ENCODE measurements around the gene TMIGD3.

The TMIGD3 gene

DNA sequence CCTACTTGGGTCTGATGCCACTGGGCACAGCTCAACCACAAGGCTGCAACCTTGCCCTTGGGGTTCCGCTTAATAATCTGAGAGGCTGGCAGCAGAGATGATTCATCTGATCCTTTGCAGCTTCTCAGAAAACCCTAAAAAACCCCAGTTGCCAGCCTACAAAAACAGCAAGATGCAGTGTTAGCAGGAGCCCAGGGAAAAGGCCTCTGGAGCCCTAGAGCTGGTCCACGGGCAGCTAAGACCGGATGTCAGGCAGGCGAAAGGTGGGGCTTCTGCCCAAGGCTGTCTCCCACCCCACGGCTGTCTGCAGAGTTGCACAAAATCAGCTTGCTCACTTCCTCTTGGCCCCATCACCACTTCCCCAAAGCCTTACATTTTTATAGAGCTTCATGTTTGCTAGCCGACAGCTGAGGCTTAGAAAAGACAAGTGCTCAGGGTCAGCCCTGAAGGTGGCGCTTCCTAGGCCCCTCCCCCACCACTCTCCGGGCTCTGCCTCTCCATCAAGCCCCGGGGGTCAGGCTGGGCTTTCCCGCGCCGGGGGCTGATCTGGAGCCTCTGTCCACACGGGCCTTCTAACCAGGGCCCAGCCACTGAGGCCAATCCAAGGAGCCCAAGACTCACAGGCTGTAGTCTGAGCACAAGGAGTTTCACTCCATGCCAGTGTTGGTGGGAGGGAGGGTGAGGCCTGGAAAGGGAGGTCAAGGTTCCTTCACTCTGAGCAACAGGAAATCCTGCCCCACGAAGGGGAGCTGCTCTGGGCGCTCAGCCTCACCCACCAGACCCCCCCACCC, 4.2 kb upstream of the TMIGD3 start:
- peak; percentile 93 to 97 (median 95) for DNase-seq

DNA sequence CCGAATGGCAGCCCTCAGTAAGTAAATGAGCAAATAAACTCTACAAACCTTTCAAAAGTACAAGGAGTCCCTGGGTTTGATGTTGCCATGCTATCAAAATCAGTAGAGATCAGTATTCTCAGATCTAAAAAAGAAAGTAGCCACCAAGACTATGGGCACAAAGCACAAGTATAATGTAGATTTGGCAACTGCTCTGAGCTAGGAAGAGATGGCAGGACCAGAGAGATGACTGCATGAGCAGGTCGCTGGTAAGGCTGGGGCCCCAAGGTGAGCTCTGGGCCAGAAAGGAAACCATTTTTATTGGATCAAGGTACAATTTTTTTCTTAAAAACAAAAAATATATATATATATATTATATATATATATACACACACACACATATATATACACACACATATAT, 3.1 kb upstream of the TMIGD3 start:
- DNase-seq: no peak

DNA sequence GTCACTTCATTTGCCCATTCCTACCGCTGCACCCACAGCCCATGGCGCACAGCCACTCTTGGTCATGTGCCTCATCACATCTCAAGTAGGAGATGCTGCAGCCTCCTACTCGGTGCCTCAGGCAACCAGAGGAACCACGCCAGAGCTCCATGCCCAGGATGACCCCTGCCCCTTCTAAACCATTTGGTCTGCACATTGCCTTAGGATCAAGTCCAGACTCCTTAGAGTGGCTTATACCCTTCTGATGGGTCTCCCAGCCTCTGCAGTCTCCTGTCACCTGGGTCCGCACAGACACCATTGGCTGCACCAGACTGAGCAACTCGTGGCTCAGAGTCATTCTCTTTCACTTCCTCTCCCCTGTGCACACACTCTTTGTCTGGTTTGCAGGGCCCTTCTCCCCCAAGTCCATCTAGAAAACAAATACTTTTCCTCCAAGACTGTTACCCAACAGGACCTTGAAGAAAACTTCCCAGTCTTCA, 2.2 kb upstream of the TMIGD3 start:
- peak; percentile 70 to 77 (median 76) for DNase-seq

DNA sequence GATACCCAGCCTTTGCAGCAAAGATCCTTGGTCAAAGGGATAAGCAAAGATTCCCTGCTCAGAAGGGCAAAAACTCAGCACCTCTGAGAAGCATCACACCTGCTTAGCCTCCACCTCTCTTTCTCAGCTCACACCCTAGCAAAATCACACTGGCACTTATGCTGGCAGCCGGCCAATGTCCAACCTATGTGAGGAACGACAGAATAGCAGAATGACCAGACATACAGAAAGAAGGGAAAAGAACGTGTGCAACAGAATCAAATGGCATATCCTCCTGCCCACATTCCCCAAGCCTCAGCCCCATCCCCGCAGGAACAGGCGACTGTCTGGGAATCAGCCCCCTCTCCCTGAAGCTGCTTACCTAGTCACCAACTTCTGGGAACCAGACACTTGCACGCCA, 664 bp upstream of the TMIGD3 start:
- DNase-seq: no peak

DNA sequence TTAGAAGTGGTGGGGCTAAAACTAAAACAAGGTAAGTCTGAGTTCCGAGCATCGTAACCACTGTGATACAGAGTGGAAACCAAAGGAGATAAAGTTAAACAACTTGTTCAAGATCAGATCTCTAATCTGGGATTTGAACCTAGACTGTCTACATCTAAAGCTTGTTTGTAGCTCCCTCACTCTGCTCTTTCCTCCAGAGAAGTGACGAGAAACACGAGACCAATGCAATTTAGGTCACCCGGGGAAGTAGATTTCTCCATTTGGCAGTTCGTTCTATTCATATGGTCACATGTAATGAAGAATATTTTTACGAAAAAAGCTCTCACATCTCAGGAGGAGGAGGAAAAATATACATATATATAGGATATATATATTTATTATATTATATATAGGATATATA, 1.8 kb downstream of the TMIGD3 start:
- DNase-seq: peak in 1 of 3 donors; percentile 32

DNA sequence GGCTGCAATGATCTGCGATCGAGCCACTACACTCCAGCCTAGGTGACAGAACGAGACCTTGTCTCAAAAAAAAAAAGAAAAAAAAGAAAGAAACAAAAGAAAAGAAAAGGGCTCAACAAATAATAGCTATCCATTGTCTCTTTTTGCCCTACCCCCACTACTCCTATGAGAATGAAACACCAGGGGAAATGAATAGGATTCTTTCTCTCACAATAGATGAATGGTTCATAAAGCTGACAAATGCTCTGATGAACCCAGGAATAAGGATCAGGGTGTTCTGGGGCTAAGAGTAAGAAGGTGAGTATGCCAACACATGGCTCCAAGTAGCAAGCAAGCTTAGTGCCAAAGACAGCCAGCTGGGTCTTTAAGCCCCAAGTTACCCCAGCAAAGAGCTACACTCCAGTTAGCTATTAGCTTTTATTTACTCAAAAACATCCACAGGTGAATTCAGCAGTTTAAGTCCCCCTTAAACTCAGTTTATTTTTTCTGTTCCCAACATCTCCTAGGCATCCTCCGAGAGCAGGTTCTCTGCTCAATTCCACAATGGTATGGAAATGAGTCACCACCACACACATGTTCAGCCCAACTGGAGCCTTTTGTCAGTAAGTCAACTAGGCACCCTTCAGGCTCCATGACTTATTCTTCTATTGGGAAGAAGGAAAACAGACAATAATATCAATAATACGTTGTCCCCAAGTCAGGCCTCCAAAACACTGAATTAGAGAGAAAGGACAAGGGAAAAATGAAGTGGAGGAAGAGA, 4.2 kb downstream of the TMIGD3 start:
- DNase-seq: no peak

DNA sequence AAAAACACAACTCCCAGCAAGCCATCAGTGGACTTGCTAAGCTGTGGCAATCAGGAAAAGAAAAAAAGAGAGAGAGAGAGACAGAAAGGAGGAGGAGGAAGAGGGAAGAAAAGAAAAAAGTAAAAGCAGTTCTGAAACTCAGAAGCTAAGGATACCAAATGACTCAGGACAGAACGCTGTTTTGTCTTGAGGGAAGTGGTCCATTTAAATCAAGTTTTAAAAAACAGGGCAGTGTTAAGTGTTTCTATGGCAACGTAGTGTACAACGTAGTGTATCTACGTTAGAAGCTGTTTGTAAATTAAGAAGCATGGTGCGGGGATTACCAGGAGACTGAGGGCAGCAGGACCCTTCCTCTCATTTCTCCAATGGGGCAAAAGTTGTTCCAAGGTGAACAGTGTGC, 5.8 kb downstream of the TMIGD3 start:
- DNase-seq: peak in 2 of 3 donors; percentile 42 to 51

DNA sequence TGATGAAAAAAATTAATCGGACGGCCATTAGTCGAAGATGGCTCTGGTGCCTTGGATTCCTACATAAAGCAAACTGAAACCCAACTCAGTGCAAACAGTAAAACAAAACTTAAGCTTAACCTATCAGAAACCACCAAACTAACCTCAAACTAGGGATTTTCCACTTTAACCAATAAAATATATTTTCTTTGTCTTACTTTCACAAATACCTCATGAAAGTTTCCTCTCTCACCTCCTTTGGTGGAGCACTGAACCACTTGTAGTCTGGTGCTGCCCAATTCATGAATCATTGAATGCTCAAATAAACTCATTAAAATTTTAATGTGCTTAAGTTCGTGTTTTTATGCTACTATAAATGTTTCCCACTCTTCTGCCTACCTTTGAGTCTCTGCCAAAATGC, 7.0 kb downstream of the TMIGD3 start:
- DNase-seq: no peak

DNA sequence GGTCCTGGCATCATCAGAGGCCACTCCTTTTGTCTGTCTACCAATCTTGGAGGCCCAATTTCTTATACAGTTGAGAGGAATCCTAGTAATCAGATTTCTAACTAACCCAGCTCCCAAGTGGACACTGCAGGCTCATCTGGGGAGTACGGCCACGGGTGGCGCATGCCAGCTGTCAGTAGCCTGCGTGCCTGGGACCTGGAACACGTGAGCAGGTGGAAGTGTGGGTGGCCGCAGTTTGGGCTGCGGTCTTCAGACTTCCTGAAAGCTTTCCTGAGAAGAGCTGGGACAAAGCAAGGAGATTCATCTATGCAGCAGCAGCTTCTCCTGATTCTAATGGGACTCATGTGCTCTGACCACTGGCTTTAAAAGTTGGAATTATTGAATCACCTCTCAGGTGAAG, 12.4 kb downstream of the TMIGD3 start:
- no peak for DNase-seq

DNA sequence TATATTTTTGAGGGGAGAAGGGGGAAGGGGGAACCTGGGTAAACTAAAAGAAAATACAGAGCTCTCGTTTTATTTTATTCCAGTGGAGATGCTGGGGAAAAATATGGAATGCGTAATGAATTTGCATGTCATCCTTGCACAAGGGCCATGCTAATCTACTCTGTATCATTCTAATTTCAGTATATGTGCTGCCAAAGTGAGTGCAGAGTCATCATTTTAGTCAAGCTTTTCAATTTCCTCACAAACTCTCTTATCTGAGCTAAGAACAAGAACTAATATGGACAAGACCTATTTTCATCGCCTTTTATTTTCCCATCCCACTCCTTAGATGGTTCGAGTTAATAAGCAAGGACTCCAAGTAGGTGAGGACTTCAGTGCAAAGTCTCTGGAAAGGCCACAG, 13.2 kb downstream of the TMIGD3 start:
- DNase-seq: no peak

DNA sequence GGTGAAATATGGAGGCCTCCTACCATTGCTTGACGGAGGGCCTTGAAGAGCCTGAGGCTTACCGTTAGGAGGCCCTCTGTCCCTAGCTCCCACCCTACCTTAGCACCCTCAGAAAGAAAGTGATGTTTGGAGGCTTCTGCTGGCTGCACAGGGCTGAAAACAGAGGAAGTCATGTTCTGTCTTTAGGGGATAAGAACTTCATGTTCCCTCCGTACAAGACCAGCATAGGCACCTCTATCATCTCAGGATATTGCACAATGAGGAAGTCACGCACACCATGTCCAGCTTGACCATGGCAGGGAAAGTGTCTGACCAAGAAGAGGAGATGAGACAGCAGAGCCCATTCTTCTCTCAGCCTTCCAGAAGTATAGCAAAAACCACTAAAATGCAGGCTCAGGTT, 13.8 kb downstream of the TMIGD3 start:
- peak; percentile 59 to 76 (median 72) for DNase-seq

DNA sequence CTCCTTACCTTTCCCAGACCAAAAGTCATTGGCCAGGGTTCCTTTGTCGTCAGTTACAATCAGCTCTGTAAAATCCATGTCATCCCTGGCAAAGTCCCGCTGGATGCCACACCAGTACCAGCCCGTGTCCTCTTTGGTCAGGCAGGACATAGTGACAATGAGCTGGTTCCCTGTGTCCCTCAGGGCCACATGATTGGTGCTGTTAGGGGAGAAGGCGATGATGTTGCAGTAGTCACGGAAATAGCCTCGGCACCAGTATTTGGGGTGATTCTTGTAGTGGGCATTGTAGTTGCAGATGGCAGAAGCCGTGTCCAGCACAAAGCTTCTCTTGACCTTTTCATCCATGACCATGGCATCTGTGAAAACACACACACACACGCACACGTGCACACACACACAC, 14.8 kb downstream of the TMIGD3 start:
- no peak for DNase-seq

DNA sequence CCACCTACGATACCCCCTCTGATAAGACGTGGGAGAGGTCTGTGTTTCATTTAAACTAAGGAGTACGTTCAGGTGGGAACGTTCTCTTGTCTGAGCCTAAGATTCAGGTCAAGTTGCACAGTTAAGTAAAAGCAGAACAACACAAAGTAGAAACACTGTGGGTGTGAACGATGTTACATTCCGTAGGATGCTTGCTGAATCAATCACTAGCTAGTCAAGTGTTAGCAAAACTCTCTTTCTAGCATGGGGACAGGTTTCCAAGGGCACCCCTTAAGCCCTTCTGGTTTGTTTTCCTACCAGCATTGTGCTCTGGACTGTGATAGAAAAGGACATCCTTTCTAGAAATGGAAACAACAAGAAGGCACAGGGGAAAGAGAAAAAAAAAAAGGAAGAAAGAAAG, 16.3 kb downstream of the TMIGD3 start:
- DNase-seq: peak; percentile 26 to 47 (median 47)

DNA sequence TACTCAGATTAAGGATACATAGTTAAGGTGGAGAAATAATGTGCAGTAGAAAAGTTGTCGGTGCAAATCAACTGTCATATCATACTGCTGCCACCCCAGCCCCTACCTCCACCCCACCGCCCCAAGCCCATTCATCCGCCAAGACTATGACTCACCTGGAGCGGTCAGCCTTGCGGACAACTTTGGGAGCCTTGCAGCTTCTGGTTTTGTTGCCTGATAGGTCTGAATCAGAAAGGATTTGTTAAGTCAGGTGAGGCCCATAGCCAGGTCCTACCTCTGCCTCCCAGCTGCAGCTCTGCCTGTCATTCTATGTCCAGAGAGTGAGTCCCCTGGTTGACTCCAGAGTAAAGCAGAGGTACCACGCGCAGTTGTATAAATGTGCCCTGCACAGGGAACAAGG, 17.0 kb downstream of the TMIGD3 start:
- no peak for DNase-seq

DNA sequence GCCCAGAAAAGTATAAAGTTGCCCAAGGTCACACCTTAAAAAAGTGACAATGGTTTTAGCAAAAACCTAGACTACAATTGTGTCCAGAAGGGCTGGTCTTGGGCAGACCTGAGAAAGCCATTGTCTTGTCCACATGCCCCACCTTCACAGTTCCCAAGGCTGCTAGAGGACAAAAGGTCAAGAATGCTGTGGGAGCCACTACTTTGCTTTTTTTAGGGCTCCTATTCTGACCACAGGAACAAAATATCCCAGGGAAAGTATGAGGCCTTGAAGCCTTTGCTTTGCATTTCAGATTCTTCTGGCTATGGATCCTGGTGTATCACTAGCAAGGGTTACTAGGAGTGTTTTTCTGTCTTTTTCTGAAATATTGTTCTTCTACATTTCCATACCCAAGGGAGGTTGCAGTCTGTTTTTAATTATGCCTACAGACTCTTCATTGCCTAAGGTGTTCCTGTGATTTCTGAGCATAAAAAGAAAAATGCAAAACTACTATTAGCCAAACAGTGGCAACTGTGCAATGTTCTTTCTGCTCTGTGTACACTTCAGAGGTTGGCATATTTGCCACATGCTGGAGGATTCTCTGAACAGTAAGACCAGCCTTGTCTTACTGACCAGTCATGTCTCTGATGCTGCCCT, 18.9 kb downstream of the TMIGD3 start:
- DNase-seq: no peak

DNA sequence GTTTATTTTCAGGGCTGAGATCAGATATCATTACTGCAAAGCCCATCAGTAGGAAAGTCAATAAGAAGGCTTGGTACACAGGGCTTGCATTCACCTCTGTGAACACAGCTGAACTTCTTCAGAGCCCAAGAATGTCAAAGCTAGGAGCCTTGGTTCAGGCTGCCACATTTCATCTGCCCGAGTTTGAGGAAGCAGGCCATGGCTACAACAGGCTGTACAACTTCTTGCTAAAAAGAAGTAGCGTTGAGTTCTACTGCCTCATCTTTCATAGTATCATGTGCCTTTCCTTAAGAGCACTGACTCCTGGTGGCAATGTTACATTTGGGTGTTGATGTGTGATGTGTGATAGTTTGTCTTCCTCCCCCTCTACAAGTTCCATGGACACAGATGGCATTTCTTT, 19.6 kb downstream of the TMIGD3 start:
- peak in 2 of 3 donors; percentile 27 to 30 for DNase-seq

DNA sequence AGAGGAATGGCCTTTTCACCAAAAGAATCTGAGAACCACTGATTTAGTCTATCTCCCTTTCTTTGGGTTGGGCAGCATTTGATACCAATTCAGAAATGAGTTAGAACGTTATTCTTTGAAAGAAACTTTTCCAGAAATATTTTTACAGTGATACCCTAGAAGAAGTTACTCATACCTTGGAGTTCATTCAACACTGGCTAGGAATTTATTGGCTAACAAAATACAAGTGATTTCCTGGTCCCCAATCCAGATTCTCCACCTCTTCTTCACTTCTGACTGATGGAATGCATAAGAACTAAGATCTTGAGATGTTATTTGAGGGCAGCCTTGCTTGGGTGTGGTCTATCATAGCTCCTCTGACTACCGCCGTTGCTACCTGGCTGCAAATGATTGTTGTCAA, 20.3 kb downstream of the TMIGD3 start:
- DNase-seq: no peak

DNA sequence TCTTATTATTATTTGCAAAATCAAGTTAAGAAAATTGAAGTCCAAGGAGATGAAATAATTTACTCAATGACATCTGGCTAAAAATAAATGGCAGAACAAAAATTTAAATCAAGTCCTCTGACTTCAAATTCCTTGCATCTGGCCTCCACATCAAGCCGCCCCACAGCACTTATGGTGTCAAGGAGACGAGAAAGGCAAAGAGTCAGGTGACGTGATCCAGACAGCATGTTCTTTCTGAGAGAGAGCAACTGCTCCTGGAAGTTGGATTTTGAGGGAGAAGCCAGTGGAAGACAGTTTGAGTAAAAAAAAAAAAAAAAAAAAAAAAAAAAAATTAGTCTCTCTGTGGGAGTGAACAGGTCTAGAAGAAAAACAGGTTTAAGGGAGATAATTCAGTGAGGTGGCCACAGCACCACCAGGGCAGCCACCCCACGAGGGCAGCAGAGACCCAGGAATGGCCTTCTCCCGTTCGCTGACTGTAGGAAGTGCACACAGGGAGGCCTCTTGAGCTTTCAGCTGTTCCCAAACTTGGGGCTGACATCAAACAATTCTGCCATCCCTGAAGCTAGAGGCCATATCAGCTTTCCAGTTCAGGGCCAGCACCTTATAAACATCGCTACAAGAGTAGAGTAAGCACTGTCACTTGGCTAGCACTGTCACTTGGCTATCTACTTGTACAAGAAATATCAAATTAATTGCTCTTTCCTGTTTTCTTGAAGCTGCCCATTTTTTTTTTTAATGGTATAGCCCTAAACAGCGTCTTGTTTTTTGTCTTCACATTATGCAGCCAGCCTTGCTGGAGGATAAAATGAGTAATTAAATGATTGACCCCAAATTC, 21.8 kb downstream of the TMIGD3 start:
- peak; percentile 83 to 87 (median 83) for DNase-seq

DNA sequence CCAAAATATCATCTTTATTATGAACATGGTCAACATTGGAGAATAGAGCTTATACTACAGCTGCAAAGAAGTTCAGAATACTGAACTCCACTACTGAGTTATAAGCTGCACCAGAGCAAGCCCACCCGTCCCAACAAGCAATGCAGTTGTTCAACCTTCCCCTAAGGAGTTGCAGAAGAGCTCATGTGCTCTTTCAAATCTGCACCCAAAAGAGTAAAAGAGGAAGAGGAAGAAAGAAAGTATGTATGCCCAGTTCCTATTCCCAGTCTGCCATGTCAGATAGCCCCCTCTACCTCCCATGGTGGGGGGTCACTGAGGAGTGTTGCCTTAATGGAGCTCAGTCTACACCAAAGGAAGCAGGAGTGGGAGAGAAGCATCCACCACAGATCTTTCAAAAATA, 22.8 kb downstream of the TMIGD3 start:
- peak in 2 of 3 donors; percentile 34 to 48 for DNase-seq

DNA sequence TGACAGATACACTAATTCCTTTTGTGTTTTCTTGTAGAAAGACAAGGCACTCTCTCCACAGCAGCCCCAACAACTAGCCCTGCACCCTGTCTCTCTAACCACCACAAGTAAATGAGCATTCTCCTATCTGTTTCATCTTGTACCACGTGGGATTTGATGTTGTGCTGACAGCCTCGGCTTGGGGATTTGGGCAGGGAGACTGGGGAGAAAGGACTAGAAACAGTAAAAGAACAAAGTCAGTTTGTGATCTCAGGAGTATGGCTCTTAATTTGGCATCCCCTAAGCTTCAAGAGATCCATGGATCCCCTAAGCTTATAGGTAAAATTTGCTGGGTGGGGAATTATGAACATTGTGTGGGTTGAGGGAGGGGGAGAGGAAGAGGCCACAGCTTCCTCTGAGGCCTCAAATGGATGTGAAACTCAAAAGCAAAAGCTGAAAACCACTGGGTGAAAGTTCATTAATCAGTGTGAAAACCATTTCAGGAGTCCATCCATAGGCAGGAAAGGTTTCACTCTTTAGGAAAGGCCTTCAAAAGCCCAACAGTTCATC, 26.6 kb downstream of the TMIGD3 start:
- peak; percentile 53 to 64 (median 55) for DNase-seq

DNA sequence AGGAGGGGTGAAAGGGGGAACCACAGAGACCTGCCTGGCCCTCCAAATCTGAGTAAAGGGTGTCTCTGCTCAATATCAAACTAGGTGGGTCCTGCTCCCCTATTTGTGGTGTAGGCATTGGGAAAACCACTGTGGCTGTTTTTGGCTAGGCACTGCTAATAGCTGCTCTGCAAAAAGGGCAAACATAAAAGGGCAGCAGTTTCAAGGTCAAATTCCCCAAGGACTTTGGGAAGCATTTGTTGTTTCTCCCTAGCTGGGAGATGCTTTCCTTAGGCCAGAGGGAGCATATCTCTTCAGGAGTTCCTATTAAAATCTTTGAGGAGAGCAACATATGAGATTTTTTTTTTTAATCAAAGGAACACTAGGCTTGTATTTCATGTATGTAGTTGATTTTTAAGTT, 27.2 kb downstream of the TMIGD3 start:
- no peak for DNase-seq

DNA sequence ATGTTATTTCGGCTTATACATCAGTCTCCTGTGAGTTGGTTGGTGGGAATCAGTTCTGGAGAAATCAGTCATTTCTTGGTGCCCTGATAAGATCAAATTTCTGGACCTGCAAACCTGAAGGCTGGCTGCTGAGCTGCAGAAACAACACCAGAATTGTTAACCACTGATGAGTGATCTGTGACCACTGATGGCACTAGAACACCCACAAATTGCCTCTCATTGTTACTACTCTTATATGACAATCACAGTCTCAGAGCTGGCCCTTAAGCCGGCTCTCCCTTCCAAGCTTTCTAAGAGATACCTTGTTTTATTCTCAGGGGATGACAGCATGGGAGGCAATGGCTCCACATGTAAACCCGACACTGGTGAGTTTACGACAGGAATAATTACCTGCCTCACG, 27.7 kb downstream of the TMIGD3 start:
- no peak for DNase-seq

Measured in suppressor macrophage treated with lipopolysaccharide for 1 hour (primary cell).